Transverse colon (tissue), 4 donors: Measurements from ENCODE around the gene SPSB3. TPM values are rescaled to one million over a fixed set of nuclear protein-coding genes. Genes with fewer than 3 reads are reported as not detected.

Experiments used
- DNase-seq: peaks from one replicate; pipeline ENCODE4 v3.0.0-alpha.2; 2019
- H3K27ac ChIP-seq, 4 donors: fragments of 200-600 bp; sonication (generic); 2 replicates each; pipeline ENCODE4 v1.5.1; 2016 to 2018; ENCODE audit warnings: inconsistent platforms in 4 of 4
- H3K27me3 ChIP-seq: fragments of 200-600 bp; sonication (generic); 2 replicates; pipeline ENCODE4 v1.5.1; 2017; ENCODE audit warnings: inconsistent platforms
- H3K36me3 ChIP-seq, 4 donors: fragments of 200-600 bp; sonication (generic); 2 replicates each; pipeline ENCODE4 v1.5.1; 2017 to 2019; ENCODE audit warnings: inconsistent platforms in 4 of 4
- H3K4me1 ChIP-seq, 4 donors: fragments of 200-600 bp; sonication (generic); 2 replicates each; pipeline ENCODE4 v1.5.1; 2017 to 2020; ENCODE audit warnings: inconsistent platforms in 4 of 4
- H3K4me3 ChIP-seq, 4 donors: fragments of 200-600 bp; sonication (generic); 1 replicate in 1 of 4; 2 replicates in 3 of 4; pipeline versions ENCODE4 v1.5.1 to v1.6.1; 2017 to 2019; ENCODE audit warnings: inconsistent platforms in 4 of 4
- H3K9me3 ChIP-seq, 2 donors: fragments of 200-600 bp; sonication (generic); 2 replicates each; pipeline ENCODE4 v1.5.1; 2017 to 2019; ENCODE audit warnings: inconsistent platforms in 2 of 2
- EP300 ChIP-seq: sonication (generic); formaldehyde crosslinking; IDR thresholded peaks from one replicate; pipeline ENCODE4 v1.6.1; 2017; ENCODE audit warnings: antibody characterized with exemption, low read depth
- POLR2A ChIP-seq: fragments of 450-650 bp; IDR thresholded peaks from one replicate; pipeline ENCODE4 v1.6.1; 2016; ENCODE audit warnings: antibody characterized with exemption, mild to moderate bottlenecking, moderate library complexity
- POLR2AphosphoS5 ChIP-seq, 3 donors: sonication (generic); formaldehyde crosslinking; IDR thresholded peaks; one replicate each; pipeline ENCODE4 v1.6.1; 2016; ENCODE audit warnings: antibody characterized with exemption in 3 of 3
- WGBS, 2 donors: methylation state at CpG; one replicate each; pipeline ENCODE4 v1.1.5; 2018; ENCODE audit warnings: low coverage in 1 of 2; 5-methylcytosine and 5-hydroxymethylcytosine counted together
- in situ Hi-C, 4 donors: fragments of 200-750 bp; cut with MboI; loops; one replicate each; pipeline versions ENCODE4 v1.15.0 to v1.15.1; 2017; ENCODE audit warnings: low sequenced_read_pairs in 3 of 4, low pct_ligation_motif_present in 1 of 4, low pct_unique_long_range_greater_than_20kb in 1 of 4
- intact Hi-C: fragments of 100-400 bp; cut with DNase I; formaldehyde crosslinking; loops from one replicate; pipeline ENCODE4 v1.15.1; 2023; ENCODE audit warnings: low total_unique reads
- total RNA-seq, 4 donors: library from RNA; depleted of rRNA; stranded (reverse); fragments of >200 nt; gene quantifications; one replicate each; pipeline ENCODE4 v1.1.0, GENCODE V29; 2016
- TF ChIP-seq, protein P1 (sequence below), 5 experiments: fragments of 200-600 bp in 3 of 5; fragments of 450-650 bp in 2 of 5; sonication (generic) in 3 of 5; IDR thresholded peaks; 1 replicate in 2 of 5; 2 replicates in 3 of 5; pipeline ENCODE4 v1.5.1; 2016 to 2017; ENCODE audit warnings: antibody characterized with exemption in 5 of 5, inconsistent platforms in 3 of 5, mild to moderate bottlenecking in 2 of 5, moderate library complexity in 1 of 5

SPSB3 gene
- total RNA-seq, 4 donors from 2014 or later = 101 to 289 (median 125) TPM

DNA sequence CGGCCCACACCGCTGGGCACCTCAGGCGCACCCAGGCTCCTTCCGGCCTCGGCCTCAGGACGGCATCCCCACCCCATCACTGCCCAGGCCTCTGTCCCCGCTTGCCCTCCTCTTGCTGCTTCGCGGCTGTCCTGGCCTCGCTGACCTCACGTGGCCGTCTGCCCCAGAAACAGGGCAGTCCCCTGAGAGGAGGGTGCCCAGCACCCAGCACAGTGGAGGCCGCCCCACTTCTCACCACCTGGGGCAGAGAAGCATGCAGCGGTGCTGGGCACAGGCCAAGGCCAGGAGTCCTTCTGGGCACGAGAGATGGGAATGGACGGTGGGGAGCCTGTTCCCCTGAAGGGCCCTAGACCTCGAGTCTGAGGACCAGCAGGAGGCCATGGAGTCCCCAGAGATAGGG lies 35.3 kb upstream of the SPSB3 start:
- 94% methylated on average over 17 of the region's 17 CpGs; no CpG with 5 or more reads in 1 of the 2 donors for WGBS, 2 donors
- Histone ChIP-seq H3K9me3 (no peaks in the 10 kb centered on the region), H3K4me3 (no peak overlapping the region), H3K4me1 (peaks cover 0 to 5% (median 4%) of the 10 kb centered on the region in 4 donors), H3K27ac (no peak overlapping the region), H3K36me3 (peaks cover 0 to 35% (median 3%) of the 10 kb centered on the region in 4 donors), H3K27me3 (no peaks in the 10 kb centered on the region)
- no peak for DNase-seq
- in situ Hi-C loops (no loop called here), intact Hi-C loops (no loop called here)
- TF ChIP-seq, protein P1, sequence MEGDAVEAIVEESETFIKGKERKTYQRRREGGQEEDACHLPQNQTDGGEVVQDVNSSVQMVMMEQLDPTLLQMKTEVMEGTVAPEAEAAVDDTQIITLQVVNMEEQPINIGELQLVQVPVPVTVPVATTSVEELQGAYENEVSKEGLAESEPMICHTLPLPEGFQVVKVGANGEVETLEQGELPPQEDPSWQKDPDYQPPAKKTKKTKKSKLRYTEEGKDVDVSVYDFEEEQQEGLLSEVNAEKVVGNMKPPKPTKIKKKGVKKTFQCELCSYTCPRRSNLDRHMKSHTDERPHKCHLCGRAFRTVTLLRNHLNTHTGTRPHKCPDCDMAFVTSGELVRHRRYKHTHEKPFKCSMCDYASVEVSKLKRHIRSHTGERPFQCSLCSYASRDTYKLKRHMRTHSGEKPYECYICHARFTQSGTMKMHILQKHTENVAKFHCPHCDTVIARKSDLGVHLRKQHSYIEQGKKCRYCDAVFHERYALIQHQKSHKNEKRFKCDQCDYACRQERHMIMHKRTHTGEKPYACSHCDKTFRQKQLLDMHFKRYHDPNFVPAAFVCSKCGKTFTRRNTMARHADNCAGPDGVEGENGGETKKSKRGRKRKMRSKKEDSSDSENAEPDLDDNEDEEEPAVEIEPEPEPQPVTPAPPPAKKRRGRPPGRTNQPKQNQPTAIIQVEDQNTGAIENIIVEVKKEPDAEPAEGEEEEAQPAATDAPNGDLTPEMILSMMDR (IDR thresholded peaks at IDR 0.05) = no peak
- TF ChIP-seq POLR2A (no peak), EP300 (no peak), POLR2AphosphoS5 (IDR thresholded peaks at IDR 0.05) (no peak)

GRCh38 chr16:1817276-1817589 lies 34.9 kb upstream of the SPSB3 start:
- peaks cover 0 to 30% (median 3%) of the 10 kb centered on the region in 4 donors for H3K36me3 ChIP-seq
- in situ Hi-C loops (no loop called here), intact Hi-C loops (no loop called here)
- peaks cover 0 to 8% (median 6%) of the 10 kb centered on the region in 4 donors for H3K4me1 ChIP-seq
- H3K9me3 ChIP-seq = no peaks in the 10 kb centered on the region
- H3K27ac ChIP-seq = no peak overlapping the region
- no peak for TF ChIP-seq POLR2AphosphoS5 (IDR thresholded peaks at IDR 0.05)
- no peak for DNase-seq
- 95% methylated on average over 9 of the region's 9 CpGs; no CpG with 5 or more reads in 1 of the 2 donors for WGBS, 2 donors
- no peaks in the 10 kb centered on the region for H3K27me3 ChIP-seq
- no peak overlapping the region for H3K4me3 ChIP-seq

DNA sequence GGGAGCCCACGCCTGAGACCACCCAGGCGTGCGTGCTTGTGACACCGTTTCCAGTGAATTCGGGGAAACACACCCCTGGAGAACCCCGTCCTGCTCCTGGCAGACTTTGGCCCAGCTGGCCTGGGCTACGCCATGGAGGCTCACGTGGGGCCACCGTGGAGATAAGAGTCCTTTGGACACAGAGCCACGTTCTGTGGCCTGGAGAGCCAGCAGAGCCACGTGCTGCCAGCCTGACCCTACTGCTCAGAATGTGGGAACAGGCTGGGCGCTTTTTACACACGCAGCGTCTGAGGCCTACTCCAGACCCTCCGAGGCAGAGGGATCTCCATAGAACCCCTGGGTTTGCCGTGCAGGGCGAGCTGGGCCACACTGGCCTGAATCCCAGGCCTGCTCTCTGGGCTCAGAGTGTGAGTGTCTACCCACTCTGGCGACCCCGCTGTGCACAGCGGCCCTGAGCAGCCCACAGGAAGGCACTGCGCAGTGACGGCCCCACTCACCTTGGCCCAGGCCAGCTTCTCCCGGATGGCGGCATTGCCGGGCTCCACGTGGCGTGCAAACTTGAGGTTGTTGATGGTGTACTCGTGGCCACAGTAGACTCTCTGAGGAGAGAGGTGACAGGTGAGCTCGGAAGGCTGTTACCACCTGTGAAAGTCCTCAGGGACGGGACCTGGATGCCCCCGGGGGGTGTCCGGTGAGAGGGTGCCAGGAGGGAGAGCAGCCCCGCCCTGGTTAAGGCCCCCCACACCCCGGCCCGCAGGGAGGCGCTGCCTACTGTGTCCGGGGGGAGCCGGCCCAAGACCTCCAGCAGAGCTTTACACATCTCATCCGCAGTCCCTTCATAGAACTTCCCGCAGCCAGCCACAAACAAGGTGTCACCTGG lies 34.3 kb upstream of the SPSB3 start:
- H3K36me3 ChIP-seq = peaks cover 0 to 24% (median 3%) of the 10 kb centered on the region in 4 donors
- no peak for DNase-seq
- TF ChIP-seq EP300 = no peak
- no peak for TF ChIP-seq POLR2A
- TF ChIP-seq POLR2AphosphoS5 (IDR thresholded peaks at IDR 0.05) = no peak
- TF ChIP-seq, protein P1 (IDR thresholded peaks at IDR 0.05) = no peak
- in situ Hi-C loops = no loop called here
- no peaks in the 10 kb centered on the region for H3K27me3 ChIP-seq
- WGBS, 2 donors = 74 to 92% methylated on average over 4 to 33 of the region's 40 CpGs
- H3K9me3 ChIP-seq = no peaks in the 10 kb centered on the region
- H3K4me3 ChIP-seq = no peak overlapping the region
- H3K4me1 ChIP-seq = peaks cover 0 to 8% (median 6%) of the 10 kb centered on the region in 4 donors
- no peak overlapping the region for H3K27ac ChIP-seq
- intact Hi-C loops = no loop called here

- 83 to 89% methylated on average over 10 to 11 of the region's 11 CpGs for WGBS, 2 donors
- in situ Hi-C loops (no loop called here), intact Hi-C loops (no loop called here)
- Histone ChIP-seq H3K4me1 (peaks cover 0 to 8% (median 6%) of the 10 kb centered on the region in 4 donors), H3K36me3 (peaks cover 0 to 18% (median 3%) of the 10 kb centered on the region in 4 donors), H3K4me3 (no peak overlapping the region), H3K27ac (no peak overlapping the region), H3K27me3 (no peaks in the 10 kb centered on the region), H3K9me3 (no peaks in the 10 kb centered on the region)
- TF ChIP-seq EP300 (no peak), POLR2A (no peak)
- no peak for DNase-seq
These were observed 33.1 kb upstream of the SPSB3 start for GRCh38 chr16:1815461-1815860.

DNA sequence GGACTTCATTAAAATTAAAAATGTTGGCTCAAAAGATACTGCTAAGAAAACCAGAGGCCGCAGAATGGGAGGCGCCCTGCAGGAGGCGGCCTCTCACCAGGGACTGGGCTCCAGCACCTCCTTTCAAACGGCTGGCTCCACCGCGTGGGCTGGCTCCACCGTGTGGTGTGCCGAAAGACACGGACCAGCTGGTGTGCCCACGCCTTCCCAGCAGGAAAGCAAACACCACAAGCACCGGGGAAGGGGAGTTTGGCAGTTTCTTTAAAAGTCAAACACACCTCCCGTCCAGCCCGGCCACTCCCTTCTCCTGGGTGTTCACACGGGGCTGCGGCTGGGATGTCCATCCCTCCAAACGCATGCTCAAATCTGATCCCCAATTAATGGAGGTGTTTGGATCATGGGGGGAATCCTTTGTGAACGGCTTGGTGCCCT lies 30.4 kb upstream of the SPSB3 start:
- H3K36me3 ChIP-seq = peaks cover 0 to 28% (median 8%) of the 10 kb centered on the region in 4 donors
- peak; percentile 68 for DNase-seq
- peaks cover 0 to 8% (median 6%) of the 10 kb centered on the region in 4 donors for H3K4me1 ChIP-seq
- intact Hi-C loops (loop anchor here (1.0 kb wide), 1 partner anchor 24 kb away; no protein-coding TSS in a partner anchor), in situ Hi-C loops (no loop called here)
- TF ChIP-seq, protein P1 (IDR thresholded peaks at IDR 0.05) = peak; percentile 30 to 59 (median 46)
- no peak for TF ChIP-seq POLR2AphosphoS5 (IDR thresholded peaks at IDR 0.05)
- no peaks in the 10 kb centered on the region for H3K9me3 ChIP-seq
- H3K27ac ChIP-seq = peak overlapping the region in 2 of 4 donors; percentile 21 to 22
- H3K4me3 ChIP-seq = no peak overlapping the region
- no peaks in the 10 kb centered on the region for H3K27me3 ChIP-seq
- 27% methylated on average over 17 of the region's 17 CpGs; no CpG with 5 or more reads in 1 of the 2 donors for WGBS, 2 donors
